Measurements from ENCODE around the gene PCDH19.

Gene PCDH19

GRCh38 chrX:100405424-100405823 lies 4.6 kb downstream of the PCDH19 start:
- no peak for DNase-seq

DNA sequence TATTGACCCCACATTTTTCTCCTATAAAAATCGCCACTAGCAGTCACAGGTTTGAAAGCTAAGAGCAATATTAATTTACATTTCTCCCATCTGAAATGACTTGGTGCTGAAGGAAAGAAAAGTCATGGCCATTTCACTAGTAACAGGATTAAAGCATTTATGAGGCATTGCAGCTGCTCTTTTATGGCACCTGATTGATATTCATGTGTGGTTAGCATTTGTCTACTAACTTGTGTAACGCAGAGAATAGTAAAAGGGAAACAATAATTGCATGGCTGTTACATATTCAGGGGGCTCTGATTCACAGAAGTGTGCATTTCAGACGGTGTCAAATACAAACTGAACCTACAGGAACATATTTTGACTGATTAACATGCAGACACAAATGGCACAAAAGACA lies 5.2 kb downstream of the PCDH19 start:
- no peak for DNase-seq

- DNase-seq = peak; percentile 19
Measured at GRCh38 chrX:100395781-100396180, 14.3 kb downstream of the PCDH19 start.

- no peak for DNase-seq
Measured at GRCh38 chrX:100381619-100382018, 28.5 kb downstream of the PCDH19 start.

DNA sequence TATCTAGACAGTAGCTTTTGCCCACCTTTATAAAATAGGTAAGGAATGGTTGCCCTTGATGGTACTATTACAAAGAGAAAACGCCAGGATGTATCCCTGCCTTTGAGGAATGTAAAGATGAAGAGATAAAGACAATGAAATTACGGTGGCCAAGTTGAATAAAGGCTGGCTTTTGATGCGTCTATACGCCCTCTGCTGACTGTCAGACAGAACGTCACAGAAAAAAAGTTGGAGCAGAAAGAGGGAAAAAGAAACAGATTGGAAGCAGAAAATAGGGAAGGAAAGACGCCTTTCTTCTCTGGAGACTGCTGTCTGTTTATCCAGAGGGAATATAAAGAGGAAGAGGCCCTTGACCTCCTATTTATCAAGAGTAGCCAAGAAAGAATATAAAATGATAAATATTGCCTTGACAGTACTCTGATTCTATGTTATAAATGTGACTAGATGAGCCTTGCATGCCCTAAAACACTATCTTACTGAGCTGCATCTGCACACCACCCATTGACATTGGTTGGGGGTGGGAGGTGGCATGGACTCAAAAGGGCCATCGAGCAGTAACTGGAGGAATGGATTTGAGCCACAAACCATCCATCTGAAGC lies 30.6 kb downstream of the PCDH19 start:
- DNase-seq = peak; percentile 6

- DNase-seq = no peak
Measured at GRCh38 chrX:100377826-100378225, 32.2 kb downstream of the PCDH19 start.

- no peak for DNase-seq
Measured at GRCh38 chrX:100376576-100376975, 33.5 kb downstream of the PCDH19 start.

GRCh38 chrX:100373673-100374072 lies 36.4 kb downstream of the PCDH19 start:
- DNase-seq = no peak

DNA sequence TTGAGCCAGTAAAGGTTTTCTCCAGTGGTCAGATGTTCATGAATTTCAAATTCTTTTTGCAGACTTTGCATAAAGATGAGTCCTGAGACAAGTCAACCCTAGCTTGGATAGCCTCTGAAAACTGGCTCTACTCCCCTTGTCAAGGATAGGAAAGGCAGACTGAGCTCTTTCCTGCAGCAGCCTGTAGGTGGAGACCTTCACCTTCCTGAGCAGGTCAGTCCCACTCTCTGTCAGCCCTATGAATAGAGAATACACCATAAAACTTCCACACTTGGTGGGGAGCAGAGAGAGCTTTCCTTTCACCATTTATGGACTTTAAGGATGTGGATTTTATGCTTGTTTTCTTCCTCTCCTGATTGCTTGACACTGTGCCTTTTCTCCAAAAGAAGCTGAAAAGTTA lies 41.9 kb downstream of the PCDH19 start:
- peak; percentile 29 for DNase-seq

GRCh38 chrX:100363896-100364295 lies 46.2 kb downstream of the PCDH19 start:
- no peak for DNase-seq

DNA sequence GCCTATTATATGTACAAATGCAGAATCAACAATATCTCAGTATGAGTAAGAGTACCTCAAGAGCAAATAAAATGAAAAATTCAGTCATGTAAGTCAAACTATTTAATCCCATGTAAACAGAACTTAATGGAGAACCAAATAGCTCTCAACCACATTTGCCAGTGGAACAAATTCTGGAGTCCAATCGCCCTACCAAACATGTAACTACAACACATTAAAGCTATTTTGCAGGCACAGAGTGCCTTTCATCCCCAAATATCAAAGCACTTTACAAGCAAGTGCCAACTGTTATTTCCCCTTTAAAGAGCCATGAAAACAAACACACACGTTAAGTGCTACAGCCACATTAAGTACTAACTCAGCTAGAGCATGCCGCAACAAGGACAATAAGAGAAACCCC lies 51.3 kb downstream of the PCDH19 start:
- DNase-seq = peak; percentile 66

- DNase-seq = no peak
Measured at GRCh38 chrX:100356351-100356896, 53.6 kb downstream of the PCDH19 start.

DNA sequence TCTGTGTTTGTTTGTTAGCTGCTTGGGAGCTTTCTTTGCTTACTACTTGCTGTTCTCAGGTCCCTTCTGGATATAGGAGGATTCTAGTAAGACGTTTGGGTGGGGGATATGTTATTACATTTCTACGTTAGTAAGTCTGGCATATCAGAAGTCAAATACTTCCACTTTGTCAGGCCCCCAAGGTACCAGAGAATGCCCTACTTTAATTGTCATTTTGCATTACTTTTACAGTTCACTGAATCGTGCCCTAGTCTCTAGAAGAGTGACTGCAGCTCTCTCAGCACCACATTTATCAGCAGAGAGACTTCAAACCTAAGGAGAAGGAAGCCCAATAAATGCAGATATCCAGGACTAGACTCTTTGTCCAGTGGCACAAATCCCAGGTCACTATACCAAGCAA lies 54.4 kb downstream of the PCDH19 start:
- no peak for DNase-seq

- no peak for DNase-seq
Measured at GRCh38 chrX:100353326-100353725, 56.7 kb downstream of the PCDH19 start.

DNA sequence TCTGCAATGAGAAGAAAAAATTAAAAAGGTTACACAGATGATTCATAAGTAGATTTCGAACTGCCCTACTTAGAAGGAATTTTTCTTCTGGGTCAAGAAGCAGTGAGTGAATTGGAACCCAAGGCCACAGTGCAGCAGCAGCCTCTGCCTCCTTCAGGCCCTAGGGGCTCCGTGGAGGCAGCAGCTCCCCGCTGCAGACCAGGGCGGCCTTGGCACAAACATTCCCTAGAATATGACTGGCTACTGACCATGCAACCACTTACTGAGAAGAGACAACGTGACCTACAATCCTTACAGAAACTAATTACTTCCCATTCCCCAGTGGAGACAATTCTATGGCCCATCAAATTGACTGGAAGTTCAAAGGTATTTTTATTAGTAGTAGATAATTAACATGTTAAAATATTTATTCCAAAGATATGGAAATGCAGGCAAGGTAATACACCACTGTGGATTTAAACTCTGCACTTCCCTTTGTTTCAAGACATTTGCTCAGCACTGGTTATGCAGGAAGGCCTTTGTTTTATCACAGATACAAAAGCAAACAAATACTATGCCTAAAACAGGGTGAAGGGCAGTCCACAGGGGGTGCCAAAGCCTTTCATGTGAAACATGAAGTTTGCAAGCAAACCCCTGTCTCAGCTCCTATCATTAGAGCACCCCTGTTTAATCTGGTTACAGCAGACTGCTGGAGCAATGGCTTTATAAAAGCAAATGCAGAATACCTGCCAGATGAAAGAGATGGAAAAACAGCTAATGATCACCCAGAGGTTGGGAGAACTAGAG lies 59.2 kb downstream of the PCDH19 start:
- DNase-seq = no peak

DNA sequence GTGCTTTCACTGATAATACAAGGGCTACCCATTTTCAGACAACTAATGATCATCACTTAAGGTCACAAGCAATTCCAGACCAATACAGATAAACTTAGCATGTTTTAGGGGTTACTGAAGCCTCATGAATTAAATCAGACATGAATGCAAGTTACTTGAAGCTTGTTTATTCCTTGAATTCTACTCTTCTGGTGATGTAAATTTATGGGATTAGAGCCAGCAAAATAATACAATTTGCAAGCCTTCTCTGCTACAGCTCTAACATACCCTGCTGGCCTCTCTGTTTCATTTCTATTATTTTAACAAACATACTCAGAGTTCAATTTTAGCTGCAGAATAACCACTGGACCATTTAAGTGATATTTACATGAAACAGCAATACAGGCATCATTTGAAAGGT lies 60.7 kb downstream of the PCDH19 start:
- no peak for DNase-seq

DNA sequence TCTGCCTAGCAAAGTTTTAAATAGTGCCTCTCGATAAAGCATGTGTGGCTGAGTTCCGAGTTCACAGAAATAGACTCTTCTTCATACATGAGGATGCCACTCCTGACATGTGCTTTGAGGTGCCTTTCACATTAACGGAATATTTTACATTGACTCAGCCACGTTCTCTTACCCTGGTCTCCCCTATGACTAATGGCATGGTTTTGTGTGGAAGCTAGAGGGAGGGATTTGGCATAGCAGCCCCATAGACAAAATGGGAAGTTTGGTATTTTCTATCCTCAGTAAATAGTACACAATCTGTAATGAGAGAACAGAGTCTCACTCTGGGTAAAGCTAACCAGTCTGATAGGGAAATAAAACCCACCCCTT lies 68.9 kb downstream of the PCDH19 start:
- no peak for DNase-seq

DNA sequence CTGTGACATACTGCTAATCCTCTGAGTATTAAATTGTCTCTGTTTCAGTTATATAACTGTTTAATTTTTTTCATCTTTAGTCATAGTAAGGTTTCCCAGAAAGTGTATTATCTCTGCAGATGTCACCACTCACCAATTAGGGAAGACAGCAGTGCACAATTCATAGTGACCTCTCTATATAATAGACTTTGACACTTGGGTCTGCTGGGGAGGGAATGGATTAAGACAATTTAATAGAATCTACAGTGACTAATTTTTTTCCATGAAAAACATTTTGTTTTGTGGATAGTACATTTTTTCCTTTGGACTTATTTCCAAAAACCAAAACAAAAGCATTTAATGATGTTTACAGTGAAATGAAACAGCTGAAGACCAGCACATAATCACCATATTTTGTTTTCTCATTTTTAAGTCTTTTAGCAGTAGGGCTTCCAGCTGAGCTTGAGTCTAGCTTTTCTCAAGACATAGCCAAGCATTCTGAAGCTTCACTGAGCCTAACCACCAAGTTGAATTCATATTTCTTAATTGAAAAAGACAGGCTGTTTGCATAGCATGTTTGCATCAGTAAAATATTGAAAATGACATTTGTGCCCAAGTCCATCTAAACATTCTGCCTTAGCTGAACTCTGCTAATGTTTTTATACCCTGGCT lies 69.5 kb downstream of the PCDH19 start:
- DNase-seq = no peak

DNA sequence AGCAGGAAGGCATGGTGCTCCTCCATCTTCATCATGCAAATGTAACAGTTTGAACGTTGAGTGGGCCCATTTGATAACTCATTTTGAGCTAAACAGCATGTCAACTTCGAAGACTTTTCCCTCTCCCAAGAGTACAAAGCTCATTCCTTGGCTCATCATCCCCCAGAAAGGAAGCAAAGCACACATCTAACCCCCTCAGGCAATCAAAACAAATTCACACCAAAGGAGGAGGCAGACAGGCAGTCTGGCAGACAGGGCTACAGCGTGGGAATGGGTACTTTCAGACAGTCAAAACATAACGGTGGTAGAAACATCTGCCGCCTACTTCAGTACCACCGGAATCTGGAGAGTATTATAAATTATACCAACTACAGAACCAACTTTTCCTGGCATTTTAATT lies 81.7 kb downstream of the PCDH19 start:
- no peak for DNase-seq

DNA sequence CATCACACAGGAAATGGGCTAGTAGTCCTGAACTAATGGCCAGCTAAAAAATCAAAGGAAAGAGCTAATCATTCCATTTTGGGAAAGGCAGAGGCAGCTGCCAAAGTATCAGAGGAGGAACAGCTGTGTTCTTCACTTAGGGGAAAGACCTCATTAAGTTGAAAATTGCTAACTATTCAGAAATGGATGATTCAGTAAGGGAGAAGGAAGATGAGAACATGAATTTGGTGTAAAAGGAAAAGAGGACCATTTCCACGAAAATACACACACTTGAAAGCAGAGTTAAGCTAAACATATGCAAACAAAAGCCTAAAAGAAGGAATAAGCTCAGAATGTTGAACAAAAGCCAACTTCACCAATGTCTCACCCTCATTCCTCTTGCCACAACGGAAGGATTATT lies 90.4 kb downstream of the PCDH19 start:
- no peak for DNase-seq

GRCh38 chrX:100316987-100317386 lies 93.1 kb downstream of the PCDH19 start:
- peak; percentile 24 for DNase-seq

GRCh38 chrX:100315566-100315965 lies 94.5 kb downstream of the PCDH19 start:
- DNase-seq = no peak

DNA sequence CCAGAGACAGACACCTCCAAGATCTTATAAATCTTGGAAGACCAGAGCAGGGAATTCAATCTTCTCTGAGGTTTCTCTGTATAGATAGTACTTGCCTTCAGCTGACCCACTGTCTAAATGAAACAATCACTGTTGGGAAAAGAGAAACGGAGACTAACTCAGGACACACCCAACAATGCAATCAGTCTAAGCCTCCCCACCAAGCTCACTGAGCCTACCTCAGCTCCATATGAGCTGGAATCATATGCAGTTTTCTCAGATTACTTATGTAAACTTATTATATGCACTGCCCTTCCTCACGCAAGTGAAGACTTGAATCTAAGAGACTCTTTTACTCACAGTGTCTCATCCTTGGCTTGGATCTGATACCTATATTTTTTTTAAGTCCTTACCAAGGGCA lies 110.5 kb downstream of the PCDH19 start:
- no peak for DNase-seq

GRCh38 chrX:100297728-100298127 lies 112.3 kb downstream of the PCDH19 start:
- DNase-seq = no peak

Measured in NCI-H1092 treated with DMSO at 0.1 percent for 48 hours (cell line).